Activated CD4-positive, alpha-beta memory T cell treated with anti-CD3 and anti-CD28 coated beads for 36 hours (primary cell): Measurements from ENCODE around the gene FA2H. TPM values are rescaled to one million over a fixed set of nuclear protein-coding genes. Genes with fewer than 3 reads are reported as not detected.

ENCODE experiments used
- total RNA-seq, 2 experiments: library from RNA; stranded (reverse); gene quantifications; one replicate each; pipeline ENCODE4 v1.2.3, GENCODE V29; 2021

Gene FA2H
- total RNA-seq, 2 experiments from 2014 or later = 0.22 TPM; not detected in 1

Other genes starting within 250 kb of the FA2H start
- 10 to 100 TPM; 58.1 to 63.8 TPM for gene GLG1, start 167.7 kb downstream of the FA2H start, total RNA-seq
- 100 to 1,000 TPM in 1 of 2 experiments, 10 to 100 TPM in 1; 95.3 to 109 TPM for gene RFWD3, start 107.9 kb downstream of the FA2H start, total RNA-seq
- 10 to 100 TPM; 18.3 to 18.8 TPM for gene MLKL, start 74.0 kb downstream of the FA2H start, total RNA-seq
- gene WDR59, start 210.3 kb upstream of the FA2H start, total RNA-seq = 10 to 100 TPM; 63.5 to 65.7 TPM
- 10 to 100 TPM; 40.9 to 45.6 TPM for gene ZNRF1, start 224.2 kb upstream of the FA2H start, total RNA-seq